ENCODE measurements around the gene MTG1.

MTG1 gene

DNA sequence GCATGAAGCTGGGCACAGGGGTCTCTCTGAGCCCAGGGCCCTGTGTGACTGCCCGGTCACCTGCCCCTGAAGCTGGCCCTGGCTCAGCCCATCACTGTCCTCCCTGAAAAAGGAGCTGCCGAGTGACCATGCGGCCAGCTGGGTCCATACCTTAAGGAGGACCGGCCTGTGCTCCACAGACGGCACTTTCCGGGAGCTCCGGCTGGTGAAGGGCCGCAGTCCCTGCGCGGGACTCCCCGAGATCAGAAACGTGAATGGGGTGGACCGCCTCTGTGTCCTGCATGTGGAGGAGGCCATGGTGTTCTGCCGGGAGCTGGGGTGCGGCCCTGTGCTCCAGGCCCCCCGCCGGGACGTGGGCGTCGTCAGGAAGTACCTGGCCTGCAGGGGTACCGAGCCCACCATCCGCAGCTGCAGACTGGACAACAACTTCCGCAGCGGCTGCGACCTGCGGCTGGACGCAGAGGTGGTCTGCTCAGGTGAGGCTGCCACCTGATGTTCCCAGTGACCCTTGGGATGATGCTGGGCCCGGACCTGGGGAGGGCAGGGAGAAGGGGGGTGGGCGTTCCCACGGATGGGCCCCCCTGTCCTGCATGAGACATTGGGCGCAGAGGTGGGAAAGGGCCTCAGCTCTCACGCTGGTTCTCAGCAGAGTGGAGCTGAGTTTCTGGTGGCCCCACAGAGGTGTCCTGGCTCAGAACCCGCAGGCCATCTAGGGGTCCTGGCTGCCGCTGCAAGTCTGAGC, 63.3 kb downstream of the MTG1 start:
- DNase-seq (ENCODE audit: low spot score), result peak; percentile 67
- Histone ChIP-seq H3K27ac (no peak overlapping the region), H3K4me3 (no peak overlapping the region)
- TF ChIP-seq CTCF (IDR thresholded peaks at IDR 0.05), result no peak

DNA sequence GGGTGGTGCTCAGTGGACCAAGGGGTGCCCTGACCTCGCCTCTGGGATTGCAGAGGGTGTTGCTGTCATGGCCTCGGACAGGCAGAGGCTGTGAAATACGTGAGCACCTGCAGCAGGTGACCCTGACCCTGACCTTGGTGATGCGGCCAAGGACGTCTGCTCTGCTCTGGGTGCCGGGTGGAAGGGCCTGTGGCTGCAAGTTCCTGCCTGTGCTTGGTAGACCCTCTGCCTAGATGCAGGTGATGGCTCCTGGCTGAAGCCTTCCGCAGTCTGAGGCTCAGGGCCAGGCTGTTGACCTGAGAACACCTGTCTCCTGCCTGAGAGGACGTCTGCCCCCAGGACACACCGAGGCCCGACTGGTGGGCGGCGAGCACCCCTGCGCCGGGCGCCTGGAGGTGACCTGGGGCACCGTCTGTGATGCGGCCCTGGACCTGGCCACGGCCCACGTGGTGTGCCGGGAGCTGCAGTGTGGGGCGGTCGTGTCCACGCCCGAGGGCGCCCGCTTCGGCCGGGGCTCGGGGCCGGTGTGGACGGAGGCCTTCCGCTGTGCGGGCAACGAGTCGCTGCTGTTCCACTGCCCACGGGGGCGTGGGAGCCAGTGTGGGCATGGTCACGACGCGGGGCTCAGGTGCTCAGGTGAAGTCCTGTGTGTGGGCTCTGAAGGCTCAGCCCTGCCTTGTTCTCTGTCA, 64.2 kb downstream of the MTG1 start:
- Histone ChIP-seq H3K4me3 (no peak overlapping the region), H3K27ac (no peak overlapping the region)
- peak; percentile 69 for DNase-seq (ENCODE audit: low spot score)
- TF ChIP-seq CTCF (IDR thresholded peaks at IDR 0.05), result no peak

- Histone ChIP-seq H3K27ac (no peak overlapping the region), H3K4me3 (no peak overlapping the region)
- peak; percentile 55 for DNase-seq (ENCODE audit: low spot score)
- no peak for TF ChIP-seq CTCF (IDR thresholded peaks at IDR 0.05)
Measured at GRCh38 chr10:133458710-133459453, 64.9 kb downstream of the MTG1 start.

GRCh38 chr10:133459454-133460207, 65.7 kb downstream of the MTG1 start:
- peak; percentile 54 for DNase-seq (ENCODE audit: low spot score)
- TF ChIP-seq CTCF (IDR thresholded peaks at IDR 0.05), result no peak
- no peak overlapping the region for H3K27ac ChIP-seq
- H3K4me3 ChIP-seq, result no peak overlapping the region

- no peak overlapping the region for H3K4me3 ChIP-seq
- no peak overlapping the region for H3K27ac ChIP-seq
- TF ChIP-seq CTCF (IDR thresholded peaks at IDR 0.05), result no peak
- peak; percentile 47 for DNase-seq (ENCODE audit: low spot score)
Measured at GRCh38 chr10:133460208-133460769, 66.3 kb downstream of the MTG1 start.

GRCh38 chr10:133461027-133461426, 67.1 kb downstream of the MTG1 start:
- no peak for TF ChIP-seq CTCF (IDR thresholded peaks at IDR 0.05)
- peak; percentile 29 for DNase-seq (ENCODE audit: low spot score)
- Histone ChIP-seq H3K27ac (no peak overlapping the region), H3K4me3 (no peak overlapping the region)
